HG03575 (cell line): ENCODE data around the gene TSGA10IP.
A peak's percentile ranks its signal among the peaks of the same experiment; 100 is the strongest.

Source experiments
- ATAC-seq: cut with Tn5 transposase; IDR thresholded peaks from one replicate; pipeline ENCODE4 v1.9.1; 2021; ENCODE audit not compliant: unreplicated experiment, insufficient number of reproducible peaks, low FRiP score; ENCODE audit errors: extremely low read depth

The TSGA10IP gene

GRCh38 chr11:65992056-65992455, 46.8 kb downstream of the TSGA10IP start:
- ATAC-seq = no peak

GRCh38 chr11:65997286-65997685, 52.0 kb downstream of the TSGA10IP start:
- no peak for ATAC-seq

GRCh38 chr11:66001942-66002647, 56.8 kb downstream of the TSGA10IP start, which contains the start of the genes BANF1 and EIF1AD:
Gene BANF1, plus strand, starts transcription at chr11:66002503. Its CDS starts 748 bp downstream, at chr11:66003251.
Gene EIF1AD, minus strand, starts transcription at chr11:66002157. Its CDS starts 1,768 bp downstream, at chr11:66000389.
- peak; percentile 66 for ATAC-seq

GRCh38 chr11:66002648-66003225, 57.5 kb downstream of the TSGA10IP start:
- ATAC-seq = no peak

- no peak for ATAC-seq
Measured at GRCh38 chr11:66003291-66003690, 58.0 kb downstream of the TSGA10IP start.

GRCh38 chr11:66004186-66004585, 58.9 kb downstream of the TSGA10IP start:
- no peak for ATAC-seq

GRCh38 chr11:66006134-66006890, 61.0 kb downstream of the TSGA10IP start:
- no peak for ATAC-seq

GRCh38 chr11:66006891-66007176, 61.6 kb downstream of the TSGA10IP start:
- ATAC-seq = no peak

- no peak for ATAC-seq
Measured at GRCh38 chr11:66007201-66007634, 61.9 kb downstream of the TSGA10IP start.

- ATAC-seq = no peak
Measured at GRCh38 chr11:66008095-66008467, 62.8 kb downstream of the TSGA10IP start.

- ATAC-seq = no peak
Measured at GRCh38 chr11:66008468-66009101, 63.3 kb downstream of the TSGA10IP start.
